Measurements from ENCODE around the gene DHX58.

The DHX58 gene

DNA sequence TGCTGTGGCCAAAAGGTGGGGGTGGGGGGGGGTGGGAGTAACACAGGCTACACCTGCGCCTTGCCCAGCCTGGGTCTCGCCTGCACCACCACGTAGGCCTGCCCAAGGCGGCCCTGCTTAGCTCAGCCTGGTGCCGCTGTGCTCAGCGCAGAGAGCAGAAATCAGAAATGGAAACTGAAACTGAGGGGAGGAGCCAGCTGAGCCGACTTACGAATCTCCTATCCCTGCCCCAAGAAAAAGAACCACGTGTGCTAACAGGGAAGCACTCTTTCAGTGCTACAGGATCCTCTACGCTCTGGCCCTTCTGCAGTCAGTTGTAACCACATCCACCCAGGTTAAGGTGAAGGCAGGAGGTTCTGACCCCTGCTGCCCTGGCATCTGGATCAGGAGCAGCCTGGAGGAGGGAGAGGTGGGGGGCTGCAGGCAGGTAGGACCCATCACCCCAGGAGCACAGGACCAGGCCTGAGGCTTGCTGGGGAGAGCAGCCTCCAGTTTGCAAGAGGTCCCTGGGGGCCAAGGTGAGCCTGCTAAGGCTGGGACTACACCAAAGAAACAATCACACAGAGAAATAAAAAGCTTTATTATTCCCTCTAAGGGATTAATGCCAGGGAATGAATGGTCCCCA is at the start of gene DHX58:
TSS of gene DHX58 (minus strand) at position 163 of the 625 bp plus-strand sequence. CDS start 822 bp downstream, outside the sequence.
- ChIA-PET POLR2A (interaction anchor here (0.6 to 1.0 kb wide), 3 partner anchors 145 to 149 kb away, joined by 3 to 4 read pairs (median 3); no protein-coding TSS in a partner anchor), CTCF (interaction anchor here (1.1 to 12.1 kb wide), 12 partner anchors 9 to 159 kb away, joined by 3 to 172 read pairs (median 6); partner anchors contain the start of genes CNP and KCNH4)
- DNase-seq (ENCODE audit: extremely low spot score) = peak; percentile 93
- TF ChIP-seq, protein P1, sequence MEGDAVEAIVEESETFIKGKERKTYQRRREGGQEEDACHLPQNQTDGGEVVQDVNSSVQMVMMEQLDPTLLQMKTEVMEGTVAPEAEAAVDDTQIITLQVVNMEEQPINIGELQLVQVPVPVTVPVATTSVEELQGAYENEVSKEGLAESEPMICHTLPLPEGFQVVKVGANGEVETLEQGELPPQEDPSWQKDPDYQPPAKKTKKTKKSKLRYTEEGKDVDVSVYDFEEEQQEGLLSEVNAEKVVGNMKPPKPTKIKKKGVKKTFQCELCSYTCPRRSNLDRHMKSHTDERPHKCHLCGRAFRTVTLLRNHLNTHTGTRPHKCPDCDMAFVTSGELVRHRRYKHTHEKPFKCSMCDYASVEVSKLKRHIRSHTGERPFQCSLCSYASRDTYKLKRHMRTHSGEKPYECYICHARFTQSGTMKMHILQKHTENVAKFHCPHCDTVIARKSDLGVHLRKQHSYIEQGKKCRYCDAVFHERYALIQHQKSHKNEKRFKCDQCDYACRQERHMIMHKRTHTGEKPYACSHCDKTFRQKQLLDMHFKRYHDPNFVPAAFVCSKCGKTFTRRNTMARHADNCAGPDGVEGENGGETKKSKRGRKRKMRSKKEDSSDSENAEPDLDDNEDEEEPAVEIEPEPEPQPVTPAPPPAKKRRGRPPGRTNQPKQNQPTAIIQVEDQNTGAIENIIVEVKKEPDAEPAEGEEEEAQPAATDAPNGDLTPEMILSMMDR (IDR thresholded peaks at IDR 0.05; ENCODE audit: control extremely low read depth, extremely low read depth, low read depth, missing control alignments) = no peak

DNA sequence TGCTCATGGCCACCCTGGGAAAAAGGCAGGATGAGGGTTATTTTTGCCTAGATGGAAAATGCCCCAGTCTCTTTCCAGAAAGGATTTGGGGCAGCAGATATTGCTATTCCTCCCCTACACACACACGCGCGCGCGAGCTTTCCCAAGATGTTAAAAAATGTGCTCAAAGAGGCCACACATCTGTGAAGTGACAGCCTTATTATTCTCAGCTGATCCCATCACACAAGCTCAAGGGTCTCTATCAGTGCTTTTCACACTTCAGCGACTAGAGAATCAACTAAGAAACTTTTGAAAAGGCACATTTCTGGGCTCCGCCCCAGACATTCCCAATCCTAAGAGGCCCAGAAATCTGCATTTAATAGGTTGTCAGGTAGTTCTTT is 48.0 kb upstream of the DHX58 start:
- POLR2A ChIA-PET = interaction anchor here (0.7 kb wide), 1 partner anchor 180 kb away, joined by 3 read pairs; no protein-coding TSS in a partner anchor
- CTCF ChIA-PET = interaction anchor here (1.3 to 1.5 kb wide), 3 partner anchors 19 to 23 kb away, joined by 3 to 6 read pairs (median 4); partner anchors contain the start of gene KCNH4
- no peak for DNase-seq (ENCODE audit: extremely low spot score)
- TF ChIP-seq, protein P1 (IDR thresholded peaks at IDR 0.05; ENCODE audit: control extremely low read depth, extremely low read depth, low read depth, missing control alignments) = no peak

DNA sequence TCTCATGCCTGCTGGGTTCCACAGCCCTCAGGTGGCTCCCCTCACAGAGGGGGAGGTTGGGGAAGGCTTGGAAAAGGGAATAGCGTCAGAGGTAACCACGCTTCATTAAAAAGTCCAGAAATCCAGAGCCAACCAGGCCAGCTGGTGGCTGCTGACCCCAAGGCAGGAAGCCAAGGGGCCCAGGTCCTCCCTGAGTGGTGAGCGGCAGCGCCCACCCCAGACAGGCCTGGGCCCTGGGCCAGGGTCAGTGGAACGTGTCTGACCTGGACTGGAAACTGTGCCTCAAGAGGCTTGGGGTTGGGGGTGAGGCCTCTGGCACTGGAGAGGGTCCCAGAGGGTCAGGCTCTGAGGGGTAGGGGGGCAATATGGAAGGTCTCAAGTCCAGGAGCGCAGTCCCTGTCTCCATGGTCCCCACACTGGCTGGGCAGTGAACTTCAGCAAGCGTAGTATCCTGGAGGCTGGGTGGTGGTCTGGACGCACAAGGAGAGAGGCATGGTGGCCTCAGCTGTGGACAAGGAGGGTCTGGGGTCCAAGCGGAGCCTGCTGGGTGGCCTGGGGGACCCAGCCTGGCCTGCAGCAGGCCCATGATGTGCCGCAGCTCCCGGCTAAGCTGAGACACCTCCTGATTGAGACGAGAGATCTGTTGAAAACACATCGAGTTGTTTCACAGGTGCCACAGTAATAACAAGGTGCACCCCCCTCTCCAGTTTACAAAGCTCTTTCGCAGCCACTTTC is 47.4 kb upstream of the DHX58 start:
- no peak for DNase-seq (ENCODE audit: extremely low spot score)
- TF ChIP-seq, protein P1 (IDR thresholded peaks at IDR 0.05; ENCODE audit: control extremely low read depth, extremely low read depth, low read depth, missing control alignments) = no peak
- POLR2A ChIA-PET = interaction anchor here (0.7 kb wide), 1 partner anchor 180 kb away, joined by 3 read pairs; no protein-coding TSS in a partner anchor
- CTCF ChIA-PET = interaction anchor here (1.3 to 1.5 kb wide), 3 partner anchors 20 to 22 kb away, joined by 3 to 6 read pairs (median 4); partner anchors contain the start of gene KCNH4

DNA sequence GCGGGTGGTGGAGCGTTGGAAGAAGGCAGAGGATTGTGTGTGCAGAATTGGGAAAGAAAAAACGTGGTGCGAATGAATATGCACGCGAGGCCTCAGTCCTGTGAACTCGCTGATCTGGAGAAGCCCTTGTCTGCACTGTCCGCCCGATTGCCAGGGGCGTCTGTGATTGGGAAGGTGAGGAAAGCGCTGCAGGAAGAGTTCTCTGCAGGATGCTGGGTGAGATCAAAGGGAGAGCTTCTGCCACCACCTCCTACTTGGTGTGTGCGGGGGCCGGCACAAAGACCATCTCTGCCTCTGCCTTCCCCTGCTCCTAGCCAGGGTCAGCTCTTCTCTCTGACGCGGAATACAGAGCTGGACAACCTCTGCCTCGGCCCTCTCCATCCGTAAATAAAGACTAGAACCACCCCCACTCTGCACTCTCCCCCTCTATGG is 43.1 kb upstream of the DHX58 start:
- POLR2A ChIA-PET = interaction anchor here (0.5 kb wide), 1 partner anchor 189 kb away, joined by 3 read pairs; the partner anchor contains the start of gene CNP
- CTCF ChIA-PET = interaction anchor here (1.1 to 1.6 kb wide), 2 partner anchors 12 to 23 kb away, joined by 3 read pairs; no protein-coding TSS in a partner anchor
- no peak for DNase-seq (ENCODE audit: extremely low spot score)
- TF ChIP-seq, protein P1 (IDR thresholded peaks at IDR 0.05; ENCODE audit: control extremely low read depth, extremely low read depth, low read depth, missing control alignments) = no peak

DNA sequence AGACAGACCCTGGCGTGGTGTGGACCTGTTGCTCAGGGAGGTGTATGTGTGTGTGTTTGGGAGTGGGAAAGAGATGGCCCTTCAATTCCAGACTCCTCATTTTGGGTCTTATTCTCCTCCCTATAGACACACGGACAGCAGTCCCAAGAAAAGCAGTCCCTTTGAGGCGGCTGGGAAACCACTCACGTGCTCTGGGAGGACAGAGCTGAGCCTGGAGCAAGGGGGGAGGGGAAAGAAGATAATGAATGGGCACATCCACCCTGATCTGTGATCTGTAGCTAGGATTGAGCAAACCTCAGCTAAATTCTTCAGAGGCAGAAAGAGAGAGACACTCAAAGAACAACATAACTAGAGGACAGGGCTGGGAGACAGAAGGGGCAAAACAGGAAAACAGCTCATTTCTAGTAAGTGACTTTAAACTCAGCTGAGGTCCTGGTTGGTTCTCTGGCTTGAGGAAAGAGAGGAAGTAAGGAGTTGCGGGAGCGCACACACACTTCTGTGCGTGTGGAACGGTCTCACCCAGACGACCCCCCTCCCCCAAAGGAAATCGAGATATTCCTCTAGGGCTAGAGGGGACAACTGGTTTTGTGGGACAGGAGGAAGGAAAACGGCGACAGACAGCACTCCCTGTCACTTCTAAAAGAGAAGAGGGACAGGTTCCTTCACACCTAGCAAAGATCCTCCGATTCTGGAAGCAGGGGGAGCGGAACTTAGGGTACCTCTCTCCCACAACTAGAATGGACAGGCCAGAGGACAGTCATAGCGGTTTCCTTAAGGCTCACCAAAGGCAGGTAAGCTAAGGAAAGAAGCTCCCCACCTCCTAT is 41.6 kb upstream of the DHX58 start:
- POLR2A ChIA-PET = interaction anchor here (0.6 kb wide), 1 partner anchor 165 kb away, joined by 4 read pairs; no protein-coding TSS in a partner anchor
- TF ChIP-seq, protein P1 (IDR thresholded peaks at IDR 0.05; ENCODE audit: control extremely low read depth, extremely low read depth, low read depth, missing control alignments) = no peak
- no peak for DNase-seq (ENCODE audit: extremely low spot score)
- CTCF ChIA-PET = interaction anchor here (0.7 to 1.9 kb wide), 9 partner anchors 10 to 129 kb away, joined by 3 to 10 read pairs (median 3); partner anchors contain the start of gene HCRT

Data from GM10248 (cell line).